HG03558 (cell line): ENCODE measurements around the gene ICE1.
"Not testable (repeated sequence)": the region's sequence is repeated elsewhere in the genome, so short reads cannot be mapped to it uniquely, and the experiment has no call there.

ENCODE experiments used
- ATAC-seq: cut with Tn5 transposase; IDR thresholded peaks from one replicate; pipeline ENCODE4 v1.9.1; 2021; ENCODE audit warnings: moderate number of reproducible peaks; ENCODE audit not compliant: unreplicated experiment; ENCODE audit errors: extremely low read depth

Gene ICE1

DNA sequence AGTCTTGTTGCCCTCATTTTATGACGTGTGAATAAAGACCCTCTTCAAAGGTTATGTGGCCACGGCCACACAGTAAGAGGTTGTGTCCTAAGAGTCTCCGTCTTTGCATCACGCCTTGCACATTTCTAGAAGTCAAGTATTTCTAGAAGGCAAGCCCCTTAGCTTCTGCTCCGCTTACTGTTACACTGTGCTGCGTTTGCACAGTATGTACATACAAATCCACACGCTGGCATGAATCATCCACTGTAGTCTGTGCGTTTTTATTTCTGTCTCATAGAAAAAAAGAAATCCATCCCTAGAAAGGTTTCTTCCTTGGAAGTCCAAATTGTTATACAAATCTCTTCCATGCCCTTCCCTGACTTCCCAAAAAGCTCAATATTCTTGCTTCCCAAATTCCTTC, 21.4 kb upstream of the ICE1 start:
- ATAC-seq: no peak

DNA sequence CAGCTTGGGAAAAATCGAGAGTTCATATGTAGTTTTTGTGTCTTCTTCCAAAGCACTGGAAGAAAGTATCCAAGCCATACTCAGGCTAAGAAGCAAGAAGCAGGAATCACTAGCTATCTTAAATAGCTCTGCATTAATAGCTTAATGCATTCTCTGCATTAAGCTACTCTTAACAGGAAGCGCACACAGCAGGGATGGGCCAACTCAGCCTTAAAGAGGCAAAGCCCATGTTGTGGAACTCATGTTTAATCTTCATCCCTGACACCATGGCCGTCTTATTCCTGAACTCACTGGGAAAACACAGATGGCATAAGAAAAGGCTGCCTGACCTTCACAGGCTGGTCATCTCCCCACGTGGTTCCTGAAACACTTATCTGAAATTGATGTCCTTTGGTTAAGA, 18.7 kb upstream of the ICE1 start:
- ATAC-seq: no peak

DNA sequence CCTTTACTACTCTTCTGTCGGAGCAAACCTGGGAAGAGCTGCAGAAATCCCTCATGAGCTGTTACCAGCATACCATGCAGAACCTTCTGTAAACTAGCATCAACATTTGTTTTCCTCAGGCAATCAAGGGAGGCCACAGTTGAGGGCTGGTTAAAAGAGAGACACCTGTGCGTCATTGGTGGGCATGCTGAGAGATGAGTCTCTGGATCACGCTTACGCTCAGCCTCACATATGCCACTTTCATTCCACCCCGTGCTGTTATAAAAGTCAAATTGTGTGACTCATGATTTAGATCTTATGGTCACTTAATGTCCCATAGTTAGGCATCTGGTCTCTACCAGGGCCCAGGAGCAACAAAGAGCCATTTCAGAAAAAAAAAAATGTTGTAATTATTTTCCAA, 18.1 kb upstream of the ICE1 start:
- no peak for ATAC-seq

DNA sequence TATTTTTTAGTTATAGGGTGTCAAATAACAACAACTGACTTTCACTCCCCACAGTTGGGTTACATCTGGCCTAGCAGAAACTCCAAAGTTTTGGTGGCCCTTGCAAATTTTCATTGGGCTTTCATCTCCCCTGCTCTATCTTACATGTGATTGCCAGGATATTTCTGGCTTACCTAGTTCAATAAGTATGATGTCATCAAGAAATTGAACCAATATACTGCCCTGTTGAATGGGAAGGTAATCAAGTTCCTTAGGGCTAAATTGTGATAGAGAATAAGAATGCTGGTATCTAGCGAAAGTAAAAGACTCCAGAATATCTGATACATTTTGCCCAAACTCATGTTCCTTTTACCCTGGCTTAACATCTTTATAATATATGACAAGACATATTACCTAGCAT, 17.0 kb upstream of the ICE1 start:
- ATAC-seq: no peak

DNA sequence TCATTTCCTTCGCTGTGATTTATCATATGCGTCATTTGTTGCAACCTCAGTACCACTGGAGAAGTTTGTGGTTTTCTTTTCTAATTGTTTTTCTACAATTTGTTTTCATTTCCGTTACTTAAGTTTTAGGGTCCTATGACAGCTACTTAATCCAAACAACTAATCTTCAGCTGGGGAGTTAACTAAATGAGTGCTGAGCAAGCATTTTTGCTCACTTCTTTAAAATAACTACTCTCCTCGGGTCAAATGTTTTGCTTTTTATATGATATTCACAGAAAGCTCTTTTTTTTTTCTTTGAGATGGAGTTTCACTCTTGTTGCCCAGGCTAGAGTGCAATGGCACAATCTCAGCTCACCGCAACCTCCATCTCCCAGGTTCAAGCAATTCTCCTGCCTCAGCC, 14.6 kb upstream of the ICE1 start:
- no peak for ATAC-seq

DNA sequence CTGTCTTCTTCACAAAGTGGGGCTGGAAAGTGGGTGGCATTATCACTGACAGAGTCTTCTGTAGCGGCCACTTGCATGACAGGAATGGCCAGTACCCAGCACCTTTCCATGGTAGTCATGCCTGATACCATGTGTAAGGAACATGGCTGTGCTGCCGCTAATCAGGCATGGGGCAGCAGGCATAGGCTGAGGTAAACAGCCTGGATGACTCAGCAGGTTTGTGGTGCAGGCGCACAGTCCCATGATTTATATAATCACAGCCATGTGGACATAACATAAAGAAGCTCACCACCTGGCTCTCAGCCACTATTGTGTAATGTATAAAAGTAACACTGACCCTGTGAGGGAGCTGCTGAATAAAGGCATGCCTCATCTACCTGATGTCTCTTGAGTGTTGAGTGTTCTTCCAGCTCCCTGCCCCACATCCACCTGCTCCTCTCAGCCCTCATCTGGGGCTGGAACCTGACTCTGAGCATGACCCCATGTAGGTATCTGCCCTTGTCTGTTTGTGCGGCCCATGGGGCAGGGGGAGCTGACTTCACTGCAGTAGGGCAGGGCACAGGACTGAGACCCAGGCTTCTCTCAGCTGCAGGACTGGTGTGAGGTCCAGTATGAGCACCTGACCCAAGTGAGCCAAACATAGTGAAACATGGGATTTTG, 13.2 kb upstream of the ICE1 start:
- no peak for ATAC-seq

DNA sequence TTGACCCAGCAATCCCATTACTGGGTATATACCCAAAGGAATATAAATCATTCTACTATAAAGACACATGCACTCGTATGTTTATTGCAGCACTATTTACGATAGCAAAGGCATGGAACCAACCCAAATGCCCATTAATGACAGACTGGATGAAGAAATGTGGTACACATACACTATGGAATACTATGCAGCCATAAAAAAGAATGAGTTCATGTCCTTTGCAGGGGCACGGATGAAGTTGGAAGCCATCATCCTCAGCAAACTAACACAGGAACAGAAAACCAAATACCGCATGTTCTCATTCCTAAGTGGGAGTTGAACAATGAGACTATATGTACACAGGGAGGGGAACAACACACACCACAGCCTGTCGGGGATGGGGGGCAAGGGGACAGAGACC, 8.6 kb upstream of the ICE1 start:
- ATAC-seq: not testable (repeated sequence)

DNA sequence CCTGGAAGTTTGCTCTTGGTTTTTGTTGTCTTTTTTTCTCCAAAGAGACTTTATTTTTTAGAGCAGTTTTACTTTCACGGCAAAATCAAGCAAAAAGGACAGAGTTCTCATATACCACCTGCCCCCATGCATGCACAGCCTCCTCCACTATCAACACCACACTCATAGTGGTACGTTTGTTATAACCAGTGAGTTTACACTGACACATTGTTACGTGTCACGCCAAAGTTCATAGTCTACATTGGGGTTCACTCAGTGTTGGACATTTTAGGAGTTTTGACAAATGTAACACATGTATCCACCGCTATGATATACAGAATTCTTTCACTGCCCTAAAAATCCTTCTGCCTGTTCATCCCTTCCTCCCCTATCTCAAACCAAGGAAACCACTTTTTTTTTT, 7.5 kb upstream of the ICE1 start:
- no peak for ATAC-seq

DNA sequence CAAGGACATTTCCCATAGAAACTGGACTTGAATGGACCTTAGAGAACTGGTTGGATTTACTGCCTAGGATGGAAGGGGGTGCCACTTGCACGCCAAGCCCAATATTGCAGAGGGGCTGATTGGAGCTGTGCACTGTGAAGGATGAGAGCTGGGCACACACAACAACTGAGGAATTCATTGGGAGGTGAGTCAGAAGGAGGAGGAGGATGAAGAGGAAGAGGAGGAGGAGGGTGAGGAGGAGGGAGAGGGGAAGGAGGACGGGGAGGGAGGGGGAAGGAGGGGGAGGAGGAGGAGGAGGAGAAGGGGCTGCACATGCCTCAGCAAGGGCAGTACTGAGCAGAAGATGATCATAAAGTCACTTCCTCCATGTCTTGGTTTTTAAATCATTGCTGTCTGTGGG, 5.7 kb upstream of the ICE1 start:
- ATAC-seq: no peak

DNA sequence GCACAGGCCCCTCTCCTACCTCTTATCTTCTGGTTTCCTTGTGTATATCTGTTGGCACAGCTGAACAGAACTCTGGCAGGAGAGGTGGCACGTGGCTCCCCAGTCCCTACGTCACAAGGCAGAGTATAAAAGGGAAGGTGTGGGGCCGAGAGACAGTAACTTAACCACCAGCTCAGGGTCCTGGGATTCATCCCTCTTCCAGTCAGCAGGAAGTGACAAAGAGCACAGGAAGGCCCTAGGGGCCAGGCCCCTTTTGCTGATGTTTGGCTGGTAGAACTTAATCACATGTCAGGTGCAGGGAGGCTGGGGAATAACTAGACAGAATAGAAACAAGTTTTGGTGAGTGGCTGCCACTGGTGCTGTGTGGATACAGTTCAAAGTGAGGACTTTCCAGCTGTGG, 4.5 kb upstream of the ICE1 start:
- no peak for ATAC-seq

DNA sequence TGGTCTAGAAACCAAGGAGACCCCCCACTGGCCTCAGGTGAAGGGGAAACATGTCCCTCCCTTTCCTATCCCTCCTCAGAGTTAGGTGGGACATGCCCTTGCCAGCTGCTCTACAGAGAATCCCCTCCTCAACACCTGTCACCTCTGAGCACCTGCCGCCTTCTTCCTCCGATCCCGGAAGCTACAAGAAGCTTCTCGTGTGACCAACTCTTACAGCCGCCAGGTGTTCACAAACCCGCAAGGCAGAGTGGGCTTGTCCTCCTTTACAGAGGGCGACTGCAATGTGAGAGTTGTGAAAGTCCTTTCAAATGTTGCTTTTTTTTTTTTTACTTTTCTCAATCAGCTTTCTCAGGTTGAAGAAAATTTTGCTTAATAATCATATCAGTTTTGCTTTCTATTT, 3.7 kb upstream of the ICE1 start:
- no peak for ATAC-seq

DNA sequence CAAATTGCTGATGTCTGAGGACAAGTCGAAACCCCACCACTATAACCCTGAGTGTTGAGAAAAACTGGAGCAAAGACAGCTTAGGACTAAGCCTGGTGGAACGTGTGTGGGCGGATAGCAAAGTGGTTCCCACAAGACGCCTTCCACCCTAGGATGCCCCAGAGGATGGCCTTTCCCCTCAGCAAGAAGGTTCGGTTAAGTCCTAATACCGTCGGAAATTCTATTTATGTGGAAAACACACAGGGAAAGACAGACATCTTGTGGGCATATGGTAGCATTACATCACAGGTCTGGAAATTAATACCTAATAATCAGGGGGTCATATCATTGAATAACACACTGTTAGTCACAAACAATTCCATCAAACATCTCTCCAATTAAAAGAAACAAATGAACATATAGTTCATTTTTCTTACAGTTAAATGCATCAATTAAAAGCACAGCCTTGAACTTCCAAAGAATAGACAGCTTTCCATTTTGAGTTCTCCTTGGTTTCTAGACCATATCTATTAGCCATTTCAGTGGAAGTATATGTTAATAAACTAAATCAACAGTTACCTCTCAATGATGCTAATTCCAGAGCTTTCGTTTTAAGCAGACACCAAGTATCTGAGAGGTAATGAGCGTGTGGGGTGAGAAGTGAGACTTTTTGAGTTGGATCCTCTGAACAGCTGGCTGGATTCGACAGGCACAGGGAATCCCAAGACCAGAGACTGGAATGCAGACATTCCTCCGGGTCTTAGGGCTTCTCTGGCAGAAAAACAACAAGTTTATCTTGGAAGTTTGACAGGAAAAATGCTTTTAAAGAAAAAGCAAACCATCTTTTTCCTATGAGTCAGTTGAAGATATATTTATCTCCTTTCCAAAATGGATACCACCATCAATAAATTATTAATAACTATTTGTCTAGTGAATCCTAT, 2.9 kb upstream of the ICE1 start:
- no peak for ATAC-seq

DNA sequence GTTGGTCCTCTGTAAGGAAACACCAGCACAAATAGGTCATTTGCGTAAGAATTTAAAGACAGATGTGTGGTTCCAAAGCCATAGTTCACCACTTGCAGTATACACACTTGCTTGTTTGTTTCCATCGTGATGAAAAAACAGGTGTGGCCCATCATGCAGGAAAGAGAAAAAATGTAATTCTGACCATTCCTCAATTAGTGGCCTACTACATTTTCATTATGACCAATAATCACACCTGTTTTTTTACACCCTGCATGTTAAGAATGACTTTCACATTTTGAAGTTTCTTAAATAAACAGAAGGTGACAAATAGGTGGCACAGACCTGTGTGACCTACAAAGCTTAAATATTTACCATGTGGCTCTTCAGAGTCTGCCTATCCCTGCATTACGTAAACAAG, 2.2 kb upstream of the ICE1 start:
- ATAC-seq: no peak

DNA sequence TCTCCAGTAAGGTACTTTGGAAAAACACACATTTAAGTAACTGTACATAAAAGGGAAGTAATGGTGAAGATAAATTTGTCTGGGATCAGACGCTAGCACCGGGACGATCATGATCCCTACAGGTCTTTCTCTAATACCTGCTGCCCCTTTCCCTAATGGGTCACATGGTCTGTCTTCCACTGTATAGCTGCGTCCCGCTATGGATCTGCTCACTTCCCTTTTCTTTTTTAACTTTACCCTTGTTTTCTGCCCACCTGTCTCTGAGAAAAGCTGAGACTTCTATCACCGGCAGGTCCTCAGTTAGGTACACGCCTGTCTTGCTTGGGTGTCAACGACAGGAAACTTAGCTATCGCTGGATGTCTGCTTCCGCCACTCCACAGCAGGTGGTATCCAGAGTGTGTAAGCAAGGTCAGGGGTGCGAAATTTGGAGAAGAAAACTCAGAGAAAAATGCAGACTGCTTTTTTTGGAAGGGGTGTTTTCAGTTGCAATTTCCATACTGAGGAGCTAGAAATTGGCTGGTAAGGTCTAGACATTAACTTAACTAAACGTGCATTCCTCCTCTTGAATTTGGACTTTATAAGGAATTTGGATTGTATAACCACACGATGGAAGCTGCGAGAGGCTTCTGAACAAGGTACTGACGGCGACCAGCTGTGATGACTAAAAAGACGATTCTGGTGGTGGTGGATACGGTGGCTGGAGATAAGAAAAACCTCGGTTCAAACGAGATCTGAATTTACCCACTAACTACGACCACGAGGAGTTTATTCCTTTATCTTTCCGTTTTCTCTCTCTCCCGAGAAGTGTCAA, 1.1 kb upstream of the ICE1 start:
- ATAC-seq: no peak

DNA sequence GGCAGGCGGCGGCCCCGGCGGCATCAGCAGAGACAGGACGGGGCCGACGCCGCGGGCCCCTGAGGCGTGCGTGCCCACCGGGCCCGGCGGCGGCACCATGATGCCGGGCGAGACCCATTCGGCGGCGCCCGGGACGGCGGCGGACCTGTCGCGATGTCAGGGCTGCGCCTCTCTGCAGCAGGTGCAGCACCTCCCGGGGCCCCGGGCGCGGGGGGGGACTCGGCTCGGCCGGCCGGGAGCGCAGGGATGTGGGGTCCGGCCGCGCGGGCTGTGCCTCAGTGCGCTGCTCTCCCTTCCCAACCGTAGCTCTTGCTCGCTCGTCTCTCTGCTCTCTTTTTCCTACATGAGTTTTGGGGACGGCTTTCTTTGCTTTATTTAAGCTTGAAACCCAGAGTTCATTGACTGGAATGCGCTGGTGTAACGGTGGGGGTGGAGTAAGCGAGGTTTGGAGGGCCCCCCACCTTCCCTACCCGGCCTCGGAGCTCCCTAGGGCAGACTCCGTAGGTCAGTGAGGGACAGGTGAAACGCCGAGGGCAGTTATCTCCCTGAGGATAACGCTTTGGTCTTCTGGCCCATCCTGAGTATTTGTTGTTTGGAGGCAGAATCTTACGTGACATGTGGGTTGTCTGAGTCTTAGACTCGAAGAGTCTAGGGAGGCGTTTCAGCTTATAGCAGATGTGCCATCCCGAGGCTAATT, 490 bp downstream of the ICE1 start:
- ATAC-seq: no peak

DNA sequence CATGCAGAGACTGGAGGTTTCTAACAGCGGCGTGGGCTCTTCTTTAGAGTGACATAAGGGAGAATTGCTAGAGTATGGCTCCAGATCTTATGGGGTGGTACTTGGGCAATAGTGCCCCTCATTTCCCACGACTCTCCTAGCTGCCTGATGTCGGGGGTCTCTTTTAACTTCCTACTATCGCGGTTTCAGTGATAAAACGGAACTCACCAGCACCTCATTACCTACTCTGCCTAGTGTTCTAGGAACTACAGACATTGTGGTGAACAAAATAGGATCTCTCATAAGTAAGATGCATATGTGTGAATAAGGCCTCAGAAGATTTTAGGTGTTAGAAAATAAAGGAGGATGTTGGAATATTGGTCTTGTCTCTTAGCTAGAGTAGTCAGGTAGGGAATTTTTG, 1.1 kb downstream of the ICE1 start:
- ATAC-seq: no peak

DNA sequence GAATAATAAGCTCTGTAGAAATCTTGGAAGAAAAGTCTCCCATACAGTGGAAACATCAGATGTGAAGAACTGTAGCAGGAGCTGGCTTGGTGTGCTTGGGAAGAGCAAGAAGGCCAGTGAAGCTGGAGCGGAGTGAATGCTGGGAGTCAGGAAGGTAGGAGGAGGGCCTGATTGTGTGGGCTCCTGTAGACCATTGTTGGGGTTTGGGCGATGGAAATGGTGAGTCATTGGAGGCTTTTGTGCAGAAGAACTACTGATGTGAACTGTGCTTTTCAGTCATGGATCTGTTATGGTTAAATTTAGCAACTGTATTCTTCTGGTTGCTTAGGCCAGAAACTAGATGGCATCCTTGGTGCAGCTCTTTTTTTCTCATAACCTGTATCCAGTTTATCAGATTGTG, 2.3 kb downstream of the ICE1 start:
- no peak for ATAC-seq

DNA sequence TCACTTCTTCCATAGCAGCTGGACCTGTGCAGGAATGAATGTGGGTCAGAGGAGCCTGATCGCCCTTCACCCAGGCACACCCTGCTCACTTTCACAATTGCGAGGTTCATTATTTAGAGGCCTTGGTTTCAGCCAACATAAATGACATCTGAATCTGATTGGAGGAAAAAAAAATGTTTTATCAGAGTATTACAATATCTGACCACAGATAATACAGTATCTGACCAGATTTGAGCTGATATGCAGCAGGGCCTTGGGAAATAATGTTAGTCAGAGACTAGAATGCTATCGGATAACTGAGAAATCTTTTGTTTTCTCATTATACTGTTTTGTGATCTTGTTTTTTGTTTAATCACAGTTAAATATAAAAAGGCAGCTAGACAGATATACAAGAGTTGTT, 7.7 kb downstream of the ICE1 start:
- ATAC-seq: no peak

DNA sequence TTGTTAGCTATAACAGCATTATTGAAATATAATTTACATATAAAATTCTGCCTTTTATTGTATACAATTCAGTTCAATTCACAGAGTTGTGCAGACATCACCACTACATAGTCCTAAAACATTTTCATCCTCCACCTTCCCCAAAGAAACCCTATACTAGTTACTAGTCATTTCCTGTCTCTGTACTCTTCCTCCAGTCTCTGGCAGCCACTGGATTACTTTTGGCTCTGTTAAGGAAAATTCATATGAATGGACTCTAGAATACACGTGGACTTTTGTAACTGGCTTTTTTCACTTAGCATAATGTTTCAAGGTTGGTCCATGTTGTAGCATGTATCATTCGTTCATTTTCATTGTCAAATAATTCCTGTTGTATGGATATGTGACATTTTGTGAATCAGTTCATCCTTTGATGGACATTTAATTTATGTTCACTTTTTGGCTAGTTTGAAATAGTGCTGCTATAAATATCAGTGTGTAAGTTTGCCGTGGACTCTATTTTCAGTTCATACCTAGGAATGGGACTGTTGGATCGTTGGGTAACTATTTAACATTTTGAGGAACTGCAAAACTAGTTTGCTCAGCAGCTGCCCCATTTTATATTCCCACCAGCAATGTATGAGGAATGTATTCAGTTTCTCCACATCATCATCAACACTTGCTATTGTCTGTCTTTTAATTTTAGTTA, 9.7 kb downstream of the ICE1 start:
- no peak for ATAC-seq

DNA sequence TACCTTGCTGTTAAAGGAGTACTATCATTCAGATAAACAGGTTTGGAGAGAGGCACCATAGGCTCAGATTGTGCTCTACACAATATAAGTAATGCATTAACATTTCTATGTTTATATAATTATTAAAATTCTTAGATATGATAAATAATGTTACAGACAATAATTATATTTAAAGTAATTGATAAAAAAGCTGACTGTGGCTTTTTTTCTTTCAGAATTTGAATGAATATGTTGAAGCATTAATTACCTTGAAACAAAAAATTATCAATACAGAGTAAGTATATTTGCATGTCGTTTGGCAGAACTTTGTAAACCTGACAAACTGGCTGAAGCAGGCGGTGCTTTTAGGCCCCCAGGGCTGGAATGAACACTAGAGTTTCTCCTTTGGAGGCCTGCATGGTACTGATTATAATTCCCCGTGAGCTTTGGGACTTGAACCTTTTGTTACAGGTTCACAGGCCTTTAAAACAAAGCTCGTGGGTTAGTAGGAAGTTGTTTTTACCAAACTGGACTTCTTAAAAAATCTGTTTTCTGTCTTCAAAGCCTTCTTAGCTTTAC, 13.8 kb downstream of the ICE1 start:
- no peak for ATAC-seq
